GM21619 (cell line): ENCODE data around the gene CMTM8.

Source experiments
- ATAC-seq: cut with Tn5 transposase; IDR thresholded peaks from one replicate; pipeline ENCODE4 v1.9.1; 2021; ENCODE audit not compliant: unreplicated experiment

The CMTM8 gene

GRCh38 chr3:32405711-32406323, 167.3 kb downstream of the CMTM8 start:
- ATAC-seq = no peak

- no peak for ATAC-seq
These were observed 168.3 kb downstream of the CMTM8 start for GRCh38 chr3:32406486-32407408.

- no peak for ATAC-seq
These were observed 172.1 kb downstream of the CMTM8 start for GRCh38 chr3:32410367-32411246.

GRCh38 chr3:32411442-32411841, 173.0 kb downstream of the CMTM8 start:
- no peak for ATAC-seq

GRCh38 chr3:32412887-32413286, 174.4 kb downstream of the CMTM8 start:
- no peak for ATAC-seq

GRCh38 chr3:32413845-32414521, 175.5 kb downstream of the CMTM8 start:
- no peak for ATAC-seq

- ATAC-seq = peak; percentile 85
These were observed 176.2 kb downstream of the CMTM8 start for GRCh38 chr3:32414522-32415202.

GRCh38 chr3:32419742-32420125, 181.3 kb downstream of the CMTM8 start:
- ATAC-seq = no peak
